ENCODE measurements around the gene SLC35E4.

SLC35E4 gene

DNA sequence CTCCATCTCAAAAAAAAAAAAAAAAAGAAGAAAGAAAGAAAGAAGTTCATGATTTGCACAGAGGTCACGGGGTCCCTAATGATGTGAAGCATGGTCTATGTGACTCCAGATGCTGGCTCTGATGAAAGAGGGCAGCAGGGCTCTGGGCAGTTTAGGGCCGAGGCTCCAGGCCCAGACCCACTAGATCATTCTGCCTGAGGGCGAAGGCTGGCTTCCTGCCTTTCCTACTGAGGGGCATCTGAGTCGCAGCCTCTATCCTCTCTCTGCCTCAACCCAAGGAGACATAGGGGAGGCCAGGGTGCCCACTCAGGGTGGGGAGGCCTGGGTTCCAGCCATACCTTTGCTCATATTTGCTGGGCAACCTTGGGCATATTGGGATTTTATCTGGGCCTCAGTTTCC, 4.8 kb downstream of the SLC35E4 start:
- TF ChIP-seq, protein P1, sequence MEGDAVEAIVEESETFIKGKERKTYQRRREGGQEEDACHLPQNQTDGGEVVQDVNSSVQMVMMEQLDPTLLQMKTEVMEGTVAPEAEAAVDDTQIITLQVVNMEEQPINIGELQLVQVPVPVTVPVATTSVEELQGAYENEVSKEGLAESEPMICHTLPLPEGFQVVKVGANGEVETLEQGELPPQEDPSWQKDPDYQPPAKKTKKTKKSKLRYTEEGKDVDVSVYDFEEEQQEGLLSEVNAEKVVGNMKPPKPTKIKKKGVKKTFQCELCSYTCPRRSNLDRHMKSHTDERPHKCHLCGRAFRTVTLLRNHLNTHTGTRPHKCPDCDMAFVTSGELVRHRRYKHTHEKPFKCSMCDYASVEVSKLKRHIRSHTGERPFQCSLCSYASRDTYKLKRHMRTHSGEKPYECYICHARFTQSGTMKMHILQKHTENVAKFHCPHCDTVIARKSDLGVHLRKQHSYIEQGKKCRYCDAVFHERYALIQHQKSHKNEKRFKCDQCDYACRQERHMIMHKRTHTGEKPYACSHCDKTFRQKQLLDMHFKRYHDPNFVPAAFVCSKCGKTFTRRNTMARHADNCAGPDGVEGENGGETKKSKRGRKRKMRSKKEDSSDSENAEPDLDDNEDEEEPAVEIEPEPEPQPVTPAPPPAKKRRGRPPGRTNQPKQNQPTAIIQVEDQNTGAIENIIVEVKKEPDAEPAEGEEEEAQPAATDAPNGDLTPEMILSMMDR (IDR thresholded peaks at IDR 0.05; ENCODE audit: insufficient read depth, low read depth, low read length, missing control alignments): no peak
- H3K4me3 ChIP-seq (ENCODE audit: low read length): no peak overlapping the region
- DNase-seq (ENCODE audit: low read depth): no peak

GRCh38 chr22:30640839-30641430, 5.4 kb downstream of the SLC35E4 start:
- TF ChIP-seq, protein P1 (IDR thresholded peaks at IDR 0.05; ENCODE audit: insufficient read depth, low read depth, low read length, missing control alignments): no peak
- H3K4me3 ChIP-seq (ENCODE audit: low read length): no peak overlapping the region
- DNase-seq (ENCODE audit: low read depth): no peak

GRCh38 chr22:30643055-30643875, 7.7 kb downstream of the SLC35E4 start:
- TF ChIP-seq, protein P1 (IDR thresholded peaks at IDR 0.05; ENCODE audit: insufficient read depth, low read depth, low read length, missing control alignments): no peak
- H3K4me3 ChIP-seq (ENCODE audit: low read length): no peak overlapping the region
- DNase-seq (ENCODE audit: low read depth): no peak

- no peak for DNase-seq (ENCODE audit: low read depth)
- H3K4me3 ChIP-seq (ENCODE audit: low read length): no peak overlapping the region
- TF ChIP-seq, protein P1 (IDR thresholded peaks at IDR 0.05; ENCODE audit: insufficient read depth, low read depth, low read length, missing control alignments): no peak
Measured at GRCh38 chr22:30646518-30647160, 11.1 kb downstream of the SLC35E4 start.

- no peak overlapping the region for H3K4me3 ChIP-seq (ENCODE audit: low read length)
- DNase-seq (ENCODE audit: low read depth): no peak
- TF ChIP-seq, protein P1 (IDR thresholded peaks at IDR 0.05; ENCODE audit: insufficient read depth, low read depth, low read length, missing control alignments): no peak
Measured at GRCh38 chr22:30647536-30647935, 12.0 kb downstream of the SLC35E4 start.

DNA sequence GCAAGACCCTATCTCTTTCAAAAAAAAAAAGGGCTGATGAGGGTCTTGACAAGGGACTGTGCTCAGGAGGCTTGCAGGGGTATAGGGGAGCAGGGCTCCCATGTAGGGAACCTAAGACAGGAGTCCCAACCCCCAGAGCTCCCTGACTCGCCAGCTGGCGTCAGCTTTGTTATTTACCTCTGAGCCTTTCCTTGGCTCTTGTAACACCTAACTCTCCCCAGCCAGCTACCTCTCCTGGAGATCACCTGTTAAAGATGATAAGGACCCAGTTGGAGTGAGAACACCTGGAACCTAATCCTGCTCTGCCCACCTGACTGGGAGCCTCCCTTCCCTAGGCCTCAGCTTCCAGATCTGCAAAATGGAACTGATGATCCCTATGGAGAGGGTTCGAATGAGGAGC, 13.2 kb downstream of the SLC35E4 start:
- TF ChIP-seq, protein P1 (IDR thresholded peaks at IDR 0.05; ENCODE audit: insufficient read depth, low read depth, low read length, missing control alignments): no peak
- no peak overlapping the region for H3K4me3 ChIP-seq (ENCODE audit: low read length)
- no peak for DNase-seq (ENCODE audit: low read depth)
